Transverse colon (tissue), 4 donors: ENCODE data around the gene PER2. TPM values are rescaled to one million over a fixed set of nuclear protein-coding genes. Genes with fewer than 3 reads are reported as not detected.
"Not testable (repeated sequence)": the region's sequence is repeated elsewhere in the genome, so short reads cannot be mapped to it uniquely, and the experiment has no call there.

ENCODE experiments used
- DNase-seq: peaks from one replicate; pipeline ENCODE4 v3.0.0-alpha.2; 2019
- H3K27ac ChIP-seq, 4 donors: fragments of 200-600 bp; sonication (generic); 2 replicates each; pipeline ENCODE4 v1.5.1; 2016 to 2018; ENCODE audit warnings: inconsistent platforms in 4 of 4
- H3K27me3 ChIP-seq: fragments of 200-600 bp; sonication (generic); 2 replicates; pipeline ENCODE4 v1.5.1; 2017; ENCODE audit warnings: inconsistent platforms
- H3K36me3 ChIP-seq, 4 donors: fragments of 200-600 bp; sonication (generic); 2 replicates each; pipeline ENCODE4 v1.5.1; 2017 to 2019; ENCODE audit warnings: inconsistent platforms in 4 of 4
- H3K4me1 ChIP-seq, 4 donors: fragments of 200-600 bp; sonication (generic); 2 replicates each; pipeline ENCODE4 v1.5.1; 2017 to 2020; ENCODE audit warnings: inconsistent platforms in 4 of 4
- H3K4me3 ChIP-seq, 4 donors: fragments of 200-600 bp; sonication (generic); 1 replicate in 1 of 4; 2 replicates in 3 of 4; pipeline versions ENCODE4 v1.5.1 to v1.6.1; 2017 to 2019; ENCODE audit warnings: inconsistent platforms in 4 of 4
- H3K9me3 ChIP-seq, 2 donors: fragments of 200-600 bp; sonication (generic); 2 replicates each; pipeline ENCODE4 v1.5.1; 2017 to 2019; ENCODE audit warnings: inconsistent platforms in 2 of 2
- CTCF ChIP-seq, 5 experiments: fragments of 200-600 bp in 3 of 5; fragments of 450-650 bp in 2 of 5; sonication (generic) in 3 of 5; IDR thresholded peaks; 1 replicate in 2 of 5; 2 replicates in 3 of 5; pipeline ENCODE4 v1.5.1; 2016 to 2017; ENCODE audit warnings: antibody characterized with exemption in 5 of 5, inconsistent platforms in 3 of 5, mild to moderate bottlenecking in 2 of 5, moderate library complexity in 1 of 5
- EP300 ChIP-seq: sonication (generic); formaldehyde crosslinking; IDR thresholded peaks from one replicate; pipeline ENCODE4 v1.6.1; 2017; ENCODE audit warnings: antibody characterized with exemption, low read depth
- POLR2A ChIP-seq: fragments of 450-650 bp; IDR thresholded peaks from one replicate; pipeline ENCODE4 v1.6.1; 2016; ENCODE audit warnings: antibody characterized with exemption, mild to moderate bottlenecking, moderate library complexity
- POLR2AphosphoS5 ChIP-seq, 3 donors: sonication (generic); formaldehyde crosslinking; IDR thresholded peaks; one replicate each; pipeline ENCODE4 v1.6.1; 2016; ENCODE audit warnings: antibody characterized with exemption in 3 of 3
- WGBS, 2 donors: methylation state at CpG; one replicate each; pipeline ENCODE4 v1.1.5; 2018; ENCODE audit warnings: low coverage in 1 of 2; 5-methylcytosine and 5-hydroxymethylcytosine counted together
- in situ Hi-C, 4 donors: fragments of 200-750 bp; cut with MboI; loops; one replicate each; pipeline versions ENCODE4 v1.15.0 to v1.15.1; 2017; ENCODE audit warnings: low sequenced_read_pairs in 3 of 4, low pct_ligation_motif_present in 1 of 4, low pct_unique_long_range_greater_than_20kb in 1 of 4
- intact Hi-C: fragments of 100-400 bp; cut with DNase I; formaldehyde crosslinking; loops from one replicate; pipeline ENCODE4 v1.15.1; 2023; ENCODE audit warnings: low total_unique reads
- total RNA-seq, 4 donors: library from RNA; depleted of rRNA; stranded (reverse); fragments of >200 nt; gene quantifications; one replicate each; pipeline ENCODE4 v1.1.0, GENCODE V29; 2016

PER2 gene
- total RNA-seq, 4 donors from 2014 or later, result 19.1 to 67.3 (median 32.3) TPM

GRCh38 chr2:238314576-238314975 lies 26.2 kb upstream of the PER2 start:
- in situ Hi-C loops (no loop called here), intact Hi-C loops (no loop called here)
- Histone ChIP-seq H3K27ac (no peak overlapping the region), H3K9me3 (no peaks in the 10 kb centered on the region), H3K27me3 (no peaks in the 10 kb centered on the region), H3K4me3 (no peak overlapping the region), H3K4me1 (peaks cover 0 to 4% (median 4%) of the 10 kb centered on the region in 4 donors), H3K36me3 (no peaks in the 10 kb centered on the region)
- DNase-seq, result no peak
- TF ChIP-seq CTCF (IDR thresholded peaks at IDR 0.05) (no peak), POLR2AphosphoS5 (IDR thresholded peaks at IDR 0.05) (no peak), POLR2A (no peak), EP300 (no peak)
- 83 to 93% methylated on average over 3 to 8 of the region's 8 CpGs for WGBS, 2 donors

GRCh38 chr2:238313991-238314350 lies 25.6 kb upstream of the PER2 start:
- in situ Hi-C loops, result no loop called here
- Histone ChIP-seq H3K4me3 (no peak overlapping the region), H3K9me3 (no peaks in the 10 kb centered on the region), H3K4me1 (no peaks in the 10 kb centered on the region), H3K27me3 (no peaks in the 10 kb centered on the region), H3K27ac (no peak overlapping the region), H3K36me3 (no peaks in the 10 kb centered on the region)
- DNase-seq, result no peak
- no peak for TF ChIP-seq POLR2A
- no peak for TF ChIP-seq POLR2AphosphoS5 (IDR thresholded peaks at IDR 0.05)
- TF ChIP-seq EP300, result no peak
- no peak for TF ChIP-seq CTCF (IDR thresholded peaks at IDR 0.05)
- intact Hi-C loops, result no loop called here
- 77% methylated on average over 2 of the region's 2 CpGs; no CpG with 5 or more reads in 1 of the 2 donors for WGBS, 2 donors

- Histone ChIP-seq H3K27me3 (no peaks in the 10 kb centered on the region), H3K9me3 (no peaks in the 10 kb centered on the region), H3K4me1 (no peaks in the 10 kb centered on the region), H3K4me3 (no peak overlapping the region), H3K36me3 (no peaks in the 10 kb centered on the region), H3K27ac (no peak overlapping the region)
- TF ChIP-seq EP300 (no peak), CTCF (IDR thresholded peaks at IDR 0.05) (no peak), POLR2AphosphoS5 (IDR thresholded peaks at IDR 0.05) (no peak), POLR2A (no peak)
- no peak for DNase-seq
- 86 to 92% methylated on average over 1 to 8 of the region's 8 CpGs for WGBS, 2 donors
- in situ Hi-C loops (no loop called here), intact Hi-C loops (no loop called here)
Observed at GRCh38 chr2:238313289-238313990, 25.0 kb upstream of the PER2 start.

- H3K27me3 ChIP-seq, H3K4me1 ChIP-seq, DNase-seq, H3K27ac ChIP-seq, intact Hi-C loops, in situ Hi-C loops, H3K36me3 ChIP-seq, H3K4me3 ChIP-seq, H3K9me3 ChIP-seq: not testable (repeated sequence)
- WGBS, 2 donors, result 80 to 91% methylated on average over 13 to 14 of the region's 14 CpGs
Observed at GRCh38 chr2:238310721-238311120, 22.3 kb upstream of the PER2 start.

GRCh38 chr2:238308177-238308576 lies 19.8 kb upstream of the PER2 start:
- peaks cover 0 to 15% (median 5%) of the 10 kb centered on the region in 4 donors for H3K4me1 ChIP-seq
- TF ChIP-seq POLR2A, result no peak
- no peak for TF ChIP-seq POLR2AphosphoS5 (IDR thresholded peaks at IDR 0.05)
- no peak for TF ChIP-seq EP300
- TF ChIP-seq CTCF (IDR thresholded peaks at IDR 0.05), result no peak
- intact Hi-C loops, result no loop called here
- H3K27me3 ChIP-seq, result no peaks in the 10 kb centered on the region
- no peak overlapping the region for H3K27ac ChIP-seq
- in situ Hi-C loops, result no loop called here
- 79% methylated on average over 2 of the region's 2 CpGs; no CpG with 5 or more reads in 1 of the 2 donors for WGBS, 2 donors
- H3K4me3 ChIP-seq, result no peak overlapping the region
- H3K36me3 ChIP-seq, result no peaks in the 10 kb centered on the region
- DNase-seq, result no peak
- H3K9me3 ChIP-seq, result no peaks in the 10 kb centered on the region
